ENCODE data around the gene PZP. TPM values are rescaled to one million over a fixed set of nuclear protein-coding genes. Genes with fewer than 3 reads are reported as not detected.
"Not testable (repeated sequence)": the region's sequence is repeated elsewhere in the genome, so short reads cannot be mapped to it uniquely, and the experiment has no call there.

Gene PZP
- under 0.01 TPM for total RNA-seq

- no peak for DNase-seq (ENCODE audit: low spot score in 2 of 2)
- FAIRE-seq, result no peak
Observed at GRCh38 chr12:9208229-9208628, at the start of gene PZP. Gene PZP, minus strand, starts transcription at chr12:9208395. Its CDS starts 54 bp downstream, at chr12:9208341.

DNA sequence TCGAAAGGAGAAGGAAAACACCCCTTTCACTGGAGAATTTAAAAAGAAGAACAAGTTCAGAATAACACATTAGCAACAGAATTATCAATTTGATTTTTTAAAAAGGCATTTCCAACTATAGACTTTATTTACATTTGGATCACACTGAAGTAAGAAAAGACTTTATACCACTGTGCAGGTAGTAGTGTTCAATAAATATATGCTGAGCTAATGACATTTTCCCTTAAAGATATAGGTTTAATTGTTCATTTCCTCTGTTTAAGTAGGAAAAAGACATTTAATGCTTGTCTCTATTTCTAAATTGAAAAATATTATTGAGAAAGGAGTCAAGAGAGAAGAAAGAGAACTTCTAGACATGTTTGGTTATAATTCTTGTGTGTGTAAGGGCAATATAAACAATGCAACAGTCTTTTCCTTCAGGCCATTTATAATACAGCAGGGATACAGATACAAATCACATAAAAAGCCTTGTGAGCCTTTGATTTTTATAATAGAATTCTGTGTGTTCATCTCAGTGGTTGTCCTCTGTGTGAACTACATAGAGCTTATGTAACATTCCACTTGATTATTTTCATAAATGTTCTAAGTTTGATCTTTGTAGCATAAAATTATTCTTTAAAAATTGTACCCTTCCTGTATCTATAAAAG lies 48.7 kb upstream of the PZP start:
- FAIRE-seq (no peak), DNase-seq (ENCODE audit: low spot score in 2 of 2) (no peak)

DNA sequence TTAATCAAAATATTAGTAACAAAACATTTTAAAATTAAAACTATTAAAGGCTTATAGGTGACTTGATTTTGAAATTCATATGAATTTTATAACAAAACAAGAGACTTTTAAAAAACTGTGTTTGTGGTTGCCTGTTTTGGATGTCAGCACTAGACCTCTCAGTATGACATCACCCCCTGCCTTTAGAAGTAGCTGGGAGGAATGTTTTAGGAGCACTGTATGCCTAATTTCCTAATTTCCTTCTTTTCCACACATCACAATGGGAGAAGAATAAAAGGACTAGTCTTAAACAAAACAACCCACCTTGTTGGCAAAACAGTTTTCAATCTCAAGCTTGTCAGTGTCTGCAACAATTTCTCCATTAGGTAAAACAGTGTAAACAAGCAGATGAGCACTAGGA lies 48.1 kb upstream of the PZP start:
- no peak for FAIRE-seq

DNA sequence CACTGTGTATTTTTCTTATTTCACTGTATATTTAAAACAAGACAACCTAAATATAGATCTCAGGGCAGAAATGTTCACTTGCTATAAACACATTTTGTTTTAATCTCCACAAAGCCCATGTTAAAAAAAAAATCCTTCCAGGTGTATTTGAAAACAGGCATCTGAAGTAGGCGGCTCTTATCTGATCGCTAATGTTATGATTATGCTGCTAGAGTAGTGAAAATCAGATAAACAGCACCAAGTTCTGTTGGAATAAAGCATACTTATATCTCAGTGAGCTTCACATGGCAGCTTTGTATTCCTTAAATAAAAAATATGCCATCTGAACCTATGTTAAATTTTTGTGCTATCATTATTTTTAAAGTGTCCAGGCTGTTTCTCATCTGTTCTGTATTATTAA lies 47.6 kb upstream of the PZP start:
- FAIRE-seq (no peak), DNase-seq (ENCODE audit: low spot score in 2 of 2) (no peak)

More for the DNA sequence above, 48.1 kb upstream of the PZP start:
- no peak for DNase-seq (ENCODE audit: low spot score in 2 of 2)

DNA sequence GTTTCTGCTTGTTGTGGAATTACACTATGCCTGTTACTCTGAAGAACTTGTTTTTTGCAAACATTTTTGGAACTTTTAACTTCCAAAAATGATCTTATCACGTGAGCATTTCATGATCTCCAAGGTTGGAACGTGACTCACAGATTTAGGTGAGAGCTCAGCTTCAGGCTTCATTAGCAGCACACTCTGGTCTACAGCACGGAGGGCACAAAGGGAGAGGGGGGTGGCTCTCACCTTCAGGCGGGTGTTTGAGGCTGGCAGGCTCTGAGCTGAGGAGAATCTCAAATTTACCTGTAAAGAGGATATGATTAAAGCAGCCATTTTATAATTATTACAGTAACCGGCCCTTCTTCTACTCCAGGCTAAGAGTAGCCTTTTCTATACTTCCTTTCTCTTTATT lies 45.3 kb upstream of the PZP start:
- no peak for FAIRE-seq
- no peak for DNase-seq (ENCODE audit: low spot score in 2 of 2)

GRCh38 chr12:9252791-9253190 lies 44.6 kb upstream of the PZP start:
- FAIRE-seq; DNase-seq (ENCODE audit: low spot score in 2 of 2): not testable (repeated sequence)

DNA sequence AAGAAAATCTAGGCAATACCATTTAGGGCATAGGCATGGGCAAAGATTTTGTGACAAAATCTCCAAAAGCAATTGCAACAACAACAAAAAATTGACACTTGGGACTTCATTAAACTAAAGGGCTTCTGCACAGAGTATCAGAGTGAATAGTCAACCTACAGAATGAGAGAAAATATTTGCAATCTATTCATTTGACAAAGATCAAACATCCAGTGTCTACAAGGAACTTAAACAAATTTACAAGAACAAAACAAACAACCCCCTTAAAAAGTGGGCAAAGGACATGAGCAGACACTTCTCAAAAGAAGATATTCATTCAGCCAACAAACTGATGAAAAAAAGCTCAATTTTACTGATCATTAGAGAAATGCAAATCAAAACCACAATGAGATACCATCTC lies 44.1 kb upstream of the PZP start:
- FAIRE-seq (no peak), DNase-seq (ENCODE audit: low spot score in 2 of 2) (no peak)

- FAIRE-seq (no peak), DNase-seq (ENCODE audit: low spot score in 2 of 2) (no peak)
Observed at GRCh38 chr12:9248435-9248834, 40.2 kb upstream of the PZP start.

DNA sequence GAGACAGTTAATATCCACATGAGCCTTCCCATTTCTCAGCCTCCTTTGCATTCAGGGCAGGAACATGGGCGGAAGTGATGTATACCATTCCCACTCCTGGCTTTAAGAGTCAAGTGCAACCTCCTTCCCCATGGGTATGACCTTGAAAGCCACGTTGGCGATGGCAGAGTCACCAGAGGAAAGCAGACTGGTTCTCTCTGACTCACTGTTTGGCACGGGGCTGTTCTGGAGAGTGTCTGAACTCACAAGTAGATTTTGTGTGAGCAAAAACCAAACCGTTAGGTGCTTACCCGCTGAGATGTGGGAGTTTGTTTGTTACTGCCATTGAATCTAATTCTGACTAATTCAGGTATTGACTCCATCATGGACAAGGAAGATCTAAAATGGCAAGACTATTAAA lies 36.7 kb upstream of the PZP start:
- DNase-seq (ENCODE audit: low spot score in 2 of 2), result no peak
- no peak for FAIRE-seq

DNA sequence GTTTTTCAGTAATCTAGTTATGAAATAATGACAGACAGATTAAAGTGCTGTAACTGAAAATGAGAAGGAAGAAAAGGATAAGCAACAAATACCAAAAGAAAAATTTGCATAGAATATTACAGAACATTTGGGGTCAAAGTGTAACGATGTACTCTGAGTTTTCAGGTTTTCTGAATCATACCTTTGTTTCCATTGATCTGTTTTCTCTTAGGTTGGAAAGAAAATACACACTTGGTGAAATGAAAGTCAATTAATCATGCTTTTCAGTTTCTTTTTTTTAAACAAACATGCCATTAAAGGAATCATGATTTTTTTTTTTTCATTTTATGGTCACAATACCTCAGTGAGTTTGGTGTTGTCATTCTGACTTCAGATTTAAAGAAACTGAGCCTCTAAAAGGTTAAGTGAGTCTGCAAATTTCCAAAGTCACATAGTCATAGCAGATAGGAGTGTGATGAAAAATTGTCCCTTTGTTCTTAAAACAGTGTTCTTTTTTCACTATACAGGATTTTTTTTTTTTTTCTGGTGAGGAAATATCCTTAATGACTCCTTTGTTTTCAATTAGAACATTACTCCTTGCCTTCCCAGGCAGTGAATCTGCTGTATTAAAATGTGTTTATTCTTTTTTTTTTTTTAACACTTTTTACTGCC lies 35.9 kb upstream of the PZP start:
- DNase-seq (ENCODE audit: low spot score in 2 of 2) (no peak), FAIRE-seq (no peak)

- FAIRE-seq (no peak), DNase-seq (ENCODE audit: low spot score in 2 of 2) (no peak)
Observed at GRCh38 chr12:9241301-9241700, 33.1 kb upstream of the PZP start.

GRCh38 chr12:9240776-9241175 lies 32.6 kb upstream of the PZP start:
- FAIRE-seq (no peak), DNase-seq (ENCODE audit: low spot score in 2 of 2) (no peak)

GRCh38 chr12:9240004-9240635 lies 31.9 kb upstream of the PZP start:
- not testable (repeated sequence) for FAIRE-seq; DNase-seq (ENCODE audit: low spot score in 2 of 2)

- FAIRE-seq (no peak), DNase-seq (ENCODE audit: low spot score in 2 of 2) (no peak)
Observed at GRCh38 chr12:9237286-9237685, 29.1 kb upstream of the PZP start.

DNA sequence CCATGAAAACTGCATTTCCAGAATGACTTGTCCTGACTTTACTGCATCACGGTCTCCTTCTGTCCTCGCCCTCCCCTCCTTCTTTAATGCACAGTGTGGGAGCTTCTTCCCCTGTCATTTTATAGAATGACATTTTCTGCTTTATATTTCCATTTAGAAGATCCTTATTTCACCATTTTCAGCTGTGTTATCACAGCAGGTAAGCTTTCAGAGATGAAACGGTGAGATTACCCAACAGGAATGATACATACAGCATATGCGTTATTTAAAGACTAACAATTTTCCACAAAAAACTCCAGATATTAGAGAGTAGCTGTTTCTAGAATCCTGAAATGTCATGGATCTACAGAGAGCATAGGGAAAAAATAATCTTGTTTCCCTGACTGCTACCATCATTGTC lies 27.3 kb upstream of the PZP start:
- no peak for FAIRE-seq
- DNase-seq (ENCODE audit: low spot score in 2 of 2), result no peak

- FAIRE-seq (no peak), DNase-seq (ENCODE audit: low spot score in 2 of 2) (no peak)
Observed at GRCh38 chr12:9227950-9228349, 19.8 kb upstream of the PZP start.

DNA sequence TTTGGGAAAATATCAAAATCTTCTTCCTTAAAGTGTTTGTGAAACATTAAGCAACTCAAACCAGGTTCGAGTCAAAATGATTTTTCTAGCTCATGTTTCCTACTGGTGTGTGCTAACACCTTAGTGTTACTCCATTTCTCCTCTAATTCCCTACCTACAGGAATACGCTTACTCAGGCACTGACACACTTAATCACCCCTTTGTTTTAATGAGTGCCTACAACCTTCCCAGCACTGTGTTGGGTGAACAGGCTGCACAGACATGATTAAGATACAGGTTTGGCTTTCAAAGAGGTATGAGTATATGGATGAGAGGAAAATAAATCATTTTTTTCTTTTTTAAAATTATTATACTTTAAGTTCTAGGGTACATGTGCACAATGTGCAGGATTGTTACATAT lies 15.6 kb upstream of the PZP start:
- DNase-seq (ENCODE audit: low spot score in 2 of 2), result no peak
- no peak for FAIRE-seq

DNA sequence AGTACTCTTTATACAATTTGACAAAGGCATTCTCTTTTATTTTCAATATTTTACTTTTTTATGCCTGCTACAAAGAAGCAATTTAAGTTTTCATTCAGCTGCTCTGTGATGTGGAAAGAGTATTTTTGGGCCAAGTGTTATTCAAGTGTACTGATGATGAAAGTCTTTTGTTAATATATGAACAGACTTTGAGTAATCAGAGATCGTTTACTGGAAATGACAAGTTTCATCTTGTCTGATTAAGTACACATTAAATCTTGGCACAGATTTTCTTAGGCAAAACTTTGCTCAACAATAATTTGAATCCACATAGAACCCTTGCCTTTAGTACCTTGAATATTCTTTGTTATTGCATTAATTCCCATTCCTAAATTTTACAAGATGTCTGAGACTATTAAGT lies 13.3 kb upstream of the PZP start:
- no peak for FAIRE-seq

GRCh38 chr12:9221011-9221410 lies 12.8 kb upstream of the PZP start:
- FAIRE-seq; DNase-seq (ENCODE audit: low spot score in 2 of 2): not testable (repeated sequence)

More for the DNA sequence above, 13.3 kb upstream of the PZP start:
- no peak for DNase-seq (ENCODE audit: low spot score in 2 of 2)

DNA sequence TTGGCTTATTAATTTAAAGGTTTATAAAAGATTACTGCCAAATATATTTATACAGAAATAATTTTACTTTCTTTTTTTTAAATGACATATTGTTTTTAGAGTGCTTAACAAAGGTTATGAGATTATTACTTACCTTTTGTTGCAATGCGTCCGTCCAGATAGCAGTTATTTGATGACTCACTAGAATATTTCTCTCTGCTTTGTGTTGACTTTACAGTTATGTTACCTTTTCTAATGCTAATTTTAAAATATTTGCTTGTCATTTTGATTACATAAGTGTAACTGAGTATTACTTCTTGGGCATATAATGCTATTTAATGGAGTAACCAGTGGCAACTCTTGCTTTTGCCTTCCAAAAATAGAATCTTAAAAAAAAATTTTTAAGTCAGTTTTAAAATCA lies 6.3 kb upstream of the PZP start:
- no peak for FAIRE-seq
- DNase-seq (ENCODE audit: low spot score in 2 of 2), result no peak

GRCh38 chr12:9211687-9212086 lies 3.5 kb upstream of the PZP start:
- no peak for FAIRE-seq
- DNase-seq (ENCODE audit: low spot score in 2 of 2), result no peak

DNA sequence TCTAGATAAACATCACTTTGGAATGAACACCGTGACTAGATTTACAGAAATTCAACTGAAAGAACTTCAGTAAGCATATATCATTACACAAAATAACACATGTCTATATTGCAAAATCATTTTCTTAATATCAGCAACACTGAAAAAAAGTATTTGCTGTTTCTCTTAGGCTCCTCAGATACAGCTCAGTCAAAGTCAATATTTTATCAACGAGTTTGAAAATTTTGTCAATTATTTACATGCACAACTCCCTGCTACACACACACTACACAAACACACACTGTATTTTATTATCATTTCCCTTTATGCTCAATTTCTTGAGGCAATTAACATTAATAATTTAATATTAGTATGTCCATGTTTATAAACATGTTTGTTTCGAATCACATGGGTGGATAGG lies 3.8 kb downstream of the PZP start:
- no peak for DNase-seq (ENCODE audit: low spot score in 2 of 2)

More for the DNA sequence above, 3.8 kb downstream of the PZP start:
- FAIRE-seq, result no peak
